Loucy (cell line): ENCODE measurements around the gene UNK.

ENCODE experiments used
- H2AFZ ChIP-seq: fragments of 200-600 bp; sonication (generic); 2 replicates; pipeline ENCODE4 v1.6.0; 2016; ENCODE audit warnings: antibody characterized with exemption, mild to moderate bottlenecking, low read length, moderate library complexity
- H3F3A ChIP-seq: fragments of 200-600 bp; 2 replicates; pipeline ENCODE4 v1.6.0; 2016; ENCODE audit warnings: antibody characterized with exemption, low read depth, mild to moderate bottlenecking
- H3K27me3 ChIP-seq: fragments of 200-600 bp; sonication (generic); 2 replicates; pipeline ENCODE4 v1.6.1; 2014; ENCODE audit warnings: low read length, mild to moderate bottlenecking; ENCODE audit not compliant: insufficient read depth, poor library complexity, severe bottlenecking
- H3K36me3 ChIP-seq: fragments of 200-600 bp; sonication (generic); 2 replicates; pipeline ENCODE4 v1.6.1; 2016; ENCODE audit warnings: low read length; ENCODE audit not compliant: insufficient read depth
- H3K4me1 ChIP-seq: fragments of 200-600 bp; sonication (generic); 2 replicates; pipeline ENCODE4 v1.5.1; 2014; ENCODE audit warnings: low read length, mild to moderate bottlenecking; ENCODE audit not compliant: insufficient read depth, poor library complexity, severe bottlenecking
- H3K4me2 ChIP-seq: fragments of 200-600 bp; sonication (generic); 2 replicates; pipeline ENCODE4 v1.6.0; 2014; ENCODE audit warnings: antibody characterized with exemption, low read length, low read depth, mild to moderate bottlenecking; ENCODE audit not compliant: poor library complexity, severe bottlenecking
- H3K4me3 ChIP-seq: fragments of 200-600 bp; sonication (generic); 2 replicates; pipeline ENCODE4 v1.5.1; 2014; ENCODE audit warnings: low read length, mild to moderate bottlenecking, mixed read lengths; ENCODE audit not compliant: poor library complexity, severe bottlenecking
- H3K79me2 ChIP-seq: fragments of 200-600 bp; sonication (generic); 2 replicates; pipeline ENCODE4 v1.6.1; 2014; ENCODE audit warnings: low read length; ENCODE audit not compliant: insufficient read depth
- H3K9ac ChIP-seq: fragments of 200-600 bp; sonication (generic); 2 replicates; pipeline ENCODE4 v1.6.0; 2014; ENCODE audit warnings: mild to moderate bottlenecking, low read depth, low read length, moderate library complexity; ENCODE audit not compliant: poor library complexity, severe bottlenecking
- H3K9me2 ChIP-seq: fragments of 200-600 bp; sonication (generic); replicated peaks from 2 replicates; pipeline ENCODE4 v1.6.1; 2016; ENCODE audit warnings: low read depth, low read length, mixed read lengths
- H3K9me3 ChIP-seq: fragments of 200-600 bp; sonication (generic); 2 replicates; pipeline ENCODE4 v1.6.1; 2014; ENCODE audit warnings: mild to moderate bottlenecking, antibody characterized with exemption, low read length, low read depth; ENCODE audit not compliant: insufficient read depth
- H4K20me1 ChIP-seq: fragments of 200-600 bp; sonication (generic); 2 replicates; pipeline ENCODE4 v1.6.0; 2014; ENCODE audit warnings: antibody characterized with exemption, low read length, mild to moderate bottlenecking; ENCODE audit not compliant: insufficient read depth, poor library complexity, severe bottlenecking
- EZH2phosphoT487 ChIP-seq: fragments of 200-600 bp; IDR thresholded peaks from 2 replicates; pipeline ENCODE4 v1.6.1; 2018; ENCODE audit warnings: antibody characterized with exemption, mild to moderate bottlenecking, moderate library complexity, borderline replicate concordance
- TF ChIP-seq, protein P1 (sequence below): fragments of 200-600 bp; sonication (generic); conservative IDR thresholded peaks from 2 replicates; pipeline ENCODE4 v1.5.1; 2014; ENCODE audit warnings: mild to moderate bottlenecking, antibody characterized with exemption, low read length

Gene UNK

DNA sequence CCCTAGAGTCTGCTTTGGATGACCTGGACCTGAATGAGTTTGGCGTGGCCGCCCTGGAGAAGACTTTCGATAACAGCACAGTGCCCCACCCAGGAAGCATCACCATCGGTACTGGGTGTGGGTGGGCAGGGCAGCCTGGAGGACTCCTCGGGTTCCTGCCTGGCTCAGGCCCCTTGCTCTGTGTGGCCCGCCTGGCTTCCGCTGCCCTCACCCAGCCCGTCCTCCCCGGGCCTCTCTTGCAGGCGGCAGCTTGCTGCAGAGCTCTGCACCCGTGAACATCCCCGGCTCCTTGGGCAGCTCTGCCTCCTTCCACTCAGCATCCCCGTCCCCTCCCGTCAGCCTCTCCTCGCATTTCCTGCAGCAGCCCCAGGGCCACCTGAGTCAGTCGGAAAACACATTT is 35.1 kb downstream of the UNK start:
- H3K36me3 ChIP-seq: peaks cover 88% of the 10 kb centered on the region; the same call in 1 of the 2 replicates

DNA sequence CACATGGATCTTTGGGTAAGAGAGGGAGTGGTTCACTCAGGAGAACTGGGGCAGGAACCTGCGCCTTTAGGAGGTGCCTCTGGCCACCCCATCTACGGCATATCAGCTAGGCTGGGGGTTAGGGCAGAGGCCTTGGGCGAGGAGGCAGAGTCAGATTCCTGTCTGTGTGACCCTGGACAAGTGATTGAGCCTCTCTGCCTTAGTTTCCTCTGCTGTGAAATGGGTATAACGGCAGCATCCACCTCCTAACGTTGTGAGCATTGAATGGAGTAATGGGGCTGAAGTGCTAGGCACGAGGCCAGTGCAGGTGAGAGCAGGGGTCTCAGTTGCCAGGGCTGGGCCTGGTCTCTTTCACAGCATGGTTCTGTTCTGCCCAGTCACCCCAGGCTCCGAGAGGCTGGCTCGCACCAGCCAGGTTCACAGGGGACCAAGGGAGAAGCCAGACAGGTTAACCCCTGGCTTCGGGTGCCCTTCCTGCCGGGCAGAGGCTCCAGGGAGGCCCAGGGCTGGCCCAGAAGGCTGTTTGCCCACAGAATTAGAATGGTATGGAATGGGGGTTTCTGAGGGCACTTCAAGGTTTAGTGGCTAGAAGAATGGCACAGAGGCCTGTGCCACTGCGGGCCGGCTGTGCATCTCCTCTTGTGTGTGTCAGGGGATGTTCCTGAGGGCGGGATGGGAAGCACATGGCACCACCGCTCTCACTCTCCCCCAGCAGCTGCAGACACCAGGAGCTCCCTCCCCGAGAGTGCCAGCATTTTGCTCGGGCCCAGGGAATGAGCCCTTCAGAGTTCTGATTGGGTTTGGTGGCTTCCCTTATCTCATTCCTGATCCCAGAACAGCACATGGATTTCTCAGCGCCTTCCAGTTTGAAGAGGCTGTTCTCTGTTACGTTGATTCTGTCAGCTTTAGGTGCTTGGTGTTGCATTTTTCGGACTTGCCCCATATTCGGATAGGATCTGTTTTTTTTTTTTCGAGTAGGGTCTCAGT is 35.8 kb downstream of the UNK start:
- Histone ChIP-seq H3K36me3 (peaks cover 85% of the 10 kb centered on the region; the same call in 1 of the 2 replicates), H3K27me3 (no peaks in the 10 kb centered on the region), H2AFZ (no peak overlapping the region), H3K9ac (no peak overlapping the region), H3K4me1 (no peaks in the 10 kb centered on the region), H3K4me3 (no peak overlapping the region), H3K79me2 (no peaks in the 10 kb centered on the region), H3F3A (no peaks in the 10 kb centered on the region), H3K9me2 (no peaks in the 10 kb centered on the region), H3K9me3 (no peaks in the 10 kb centered on the region), H4K20me1 (peaks cover 3% of the 10 kb centered on the region), H3K4me2 (no peak overlapping the region)
- no peak for TF ChIP-seq EZH2phosphoT487
- TF ChIP-seq, protein P1, sequence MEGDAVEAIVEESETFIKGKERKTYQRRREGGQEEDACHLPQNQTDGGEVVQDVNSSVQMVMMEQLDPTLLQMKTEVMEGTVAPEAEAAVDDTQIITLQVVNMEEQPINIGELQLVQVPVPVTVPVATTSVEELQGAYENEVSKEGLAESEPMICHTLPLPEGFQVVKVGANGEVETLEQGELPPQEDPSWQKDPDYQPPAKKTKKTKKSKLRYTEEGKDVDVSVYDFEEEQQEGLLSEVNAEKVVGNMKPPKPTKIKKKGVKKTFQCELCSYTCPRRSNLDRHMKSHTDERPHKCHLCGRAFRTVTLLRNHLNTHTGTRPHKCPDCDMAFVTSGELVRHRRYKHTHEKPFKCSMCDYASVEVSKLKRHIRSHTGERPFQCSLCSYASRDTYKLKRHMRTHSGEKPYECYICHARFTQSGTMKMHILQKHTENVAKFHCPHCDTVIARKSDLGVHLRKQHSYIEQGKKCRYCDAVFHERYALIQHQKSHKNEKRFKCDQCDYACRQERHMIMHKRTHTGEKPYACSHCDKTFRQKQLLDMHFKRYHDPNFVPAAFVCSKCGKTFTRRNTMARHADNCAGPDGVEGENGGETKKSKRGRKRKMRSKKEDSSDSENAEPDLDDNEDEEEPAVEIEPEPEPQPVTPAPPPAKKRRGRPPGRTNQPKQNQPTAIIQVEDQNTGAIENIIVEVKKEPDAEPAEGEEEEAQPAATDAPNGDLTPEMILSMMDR: no peak

More for the DNA sequence above, 35.1 kb downstream of the UNK start:
- Histone ChIP-seq H3K4me1 (no peaks in the 10 kb centered on the region), H3F3A (no peaks in the 10 kb centered on the region), H3K9me2 (no peaks in the 10 kb centered on the region), H3K27me3 (no peaks in the 10 kb centered on the region), H3K9me3 (no peaks in the 10 kb centered on the region), H2AFZ (no peak overlapping the region), H3K4me3 (no peak overlapping the region), H3K9ac (no peak overlapping the region), H4K20me1 (peaks cover 3% of the 10 kb centered on the region), H3K79me2 (no peaks in the 10 kb centered on the region), H3K4me2 (no peak overlapping the region)
- TF ChIP-seq, protein P1: no peak
- TF ChIP-seq EZH2phosphoT487: no peak

DNA sequence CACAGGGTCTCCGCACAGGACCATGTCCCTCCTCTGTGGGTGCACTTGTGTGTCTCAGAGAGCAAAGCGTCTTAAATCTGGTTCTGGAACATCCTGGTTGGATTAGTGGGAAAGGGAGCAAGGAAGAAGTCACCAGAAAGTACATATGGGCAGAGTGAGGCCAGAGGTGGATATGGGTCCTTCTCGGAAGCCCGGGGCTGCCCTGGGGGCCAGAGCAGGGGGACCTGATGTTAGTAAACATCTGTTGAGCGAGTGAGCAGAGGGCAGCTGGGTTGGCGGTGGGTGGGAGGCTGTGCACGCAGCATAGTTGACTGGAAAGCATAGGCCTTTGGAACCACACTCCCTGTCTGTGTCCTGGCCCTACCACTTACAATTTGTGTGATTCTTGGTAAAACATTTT is 36.9 kb downstream of the UNK start:
- Histone ChIP-seq H3F3A (no peaks in the 10 kb centered on the region), H3K9me2 (no peaks in the 10 kb centered on the region), H3K27me3 (no peaks in the 10 kb centered on the region), H3K36me3 (peaks cover 82% of the 10 kb centered on the region; the same call in 1 of the 2 replicates), H3K9me3 (no peaks in the 10 kb centered on the region), H3K9ac (no peak overlapping the region), H4K20me1 (peaks cover 3% of the 10 kb centered on the region), H2AFZ (no peak overlapping the region), H3K79me2 (no peaks in the 10 kb centered on the region), H3K4me1 (no peaks in the 10 kb centered on the region), H3K4me2 (no peak overlapping the region), H3K4me3 (no peak overlapping the region)
- TF ChIP-seq EZH2phosphoT487: no peak
- TF ChIP-seq, protein P1: no peak
